GM23248 (cell line): ENCODE data around the gene ATXN3. TPM values are rescaled to one million over a fixed set of nuclear protein-coding genes. Genes with fewer than 3 reads are reported as not detected.

Source experiments
- DNase-seq: peaks from one replicate; pipeline ENCODE4 v3.0.0-alpha.2; 2015
- H2AFZ ChIP-seq: fragments of 200-600 bp; sonication (generic); 2 replicates; pipeline ENCODE4 v1.6.1; 2016; ENCODE audit warnings: antibody characterized with exemption
- H3F3A ChIP-seq: fragments of 200-600 bp; sonication (generic); 2 replicates; pipeline ENCODE4 v1.6.1; 2016; ENCODE audit warnings: mild to moderate bottlenecking, antibody characterized with exemption, mixed run types; ENCODE audit not compliant: insufficient read depth
- H3K27ac ChIP-seq: fragments of 200-600 bp; sonication (generic); 2 replicates; pipeline ENCODE4 v1.5.1; 2016; ENCODE audit warnings: mild to moderate bottlenecking
- H3K27me3 ChIP-seq: fragments of 200-600 bp; sonication (generic); replicated peaks from 2 replicates; pipeline ENCODE4 v1.6.1; 2016; ENCODE audit warnings: mild to moderate bottlenecking; ENCODE audit not compliant: insufficient read depth
- H3K36me3 ChIP-seq: fragments of 200-600 bp; sonication (generic); 2 replicates; pipeline ENCODE4 v1.6.1; 2016; ENCODE audit warnings: low read depth, mild to moderate bottlenecking
- H3K4me1 ChIP-seq: fragments of 200-600 bp; sonication (generic); 2 replicates; pipeline ENCODE4 v1.6.1; 2016; ENCODE audit warnings: mild to moderate bottlenecking; ENCODE audit not compliant: insufficient read depth
- H3K4me2 ChIP-seq: fragments of 200-600 bp; sonication (generic); one replicate; pipeline ENCODE4 v1.6.1; 2016; ENCODE audit warnings: mild to moderate bottlenecking; ENCODE audit not compliant: unreplicated experiment
- H3K4me3 ChIP-seq: fragments of 200-600 bp; sonication (generic); 2 replicates; pipeline ENCODE4 v1.5.1; 2016; ENCODE audit warnings: mild to moderate bottlenecking
- H3K79me2 ChIP-seq: fragments of 200-600 bp; sonication (generic); 2 replicates; pipeline ENCODE4 v1.6.1; 2016; ENCODE audit warnings: mild to moderate bottlenecking; ENCODE audit not compliant: insufficient read depth
- H3K9ac ChIP-seq: fragments of 200-600 bp; sonication (generic); 2 replicates; pipeline ENCODE4 v1.6.1; 2016; ENCODE audit warnings: mild to moderate bottlenecking
- H3K9me2 ChIP-seq: fragments of 200-600 bp; sonication (generic); 2 replicates; pipeline ENCODE4 v1.6.1; 2016; ENCODE audit warnings: mixed run types, mild to moderate bottlenecking, moderate library complexity; ENCODE audit not compliant: insufficient read depth
- H3K9me3 ChIP-seq: fragments of 200-600 bp; sonication (generic); one replicate; pipeline ENCODE4 v1.6.1; 2017; ENCODE audit warnings: low read depth
- H4K20me1 ChIP-seq: fragments of 200-600 bp; sonication (generic); 2 replicates; pipeline ENCODE4 v1.6.0; 2016; ENCODE audit not compliant: insufficient read depth
- EZH2 ChIP-seq: fragments of 200-600 bp; sonication (generic); IDR thresholded peaks from 2 replicates; pipeline ENCODE4 v1.6.1; 2018; ENCODE audit warnings: antibody characterized with exemption, mild to moderate bottlenecking; ENCODE audit not compliant: insufficient read depth, poor library complexity, severe bottlenecking
- EZH2phosphoT487 ChIP-seq: fragments of 200-600 bp; sonication (generic); IDR thresholded peaks from 2 replicates; pipeline ENCODE4 v1.6.1; 2018; ENCODE audit warnings: antibody characterized with exemption, moderate library complexity, mild to moderate bottlenecking, low read depth; ENCODE audit not compliant: insufficient read depth
- WGBS, 2 experiments: methylation state at CpG; one replicate each; pipeline ENCODE4 v1.1.6; 2015 to 2017; ENCODE audit warnings: low lambda C conversion rate in 2 of 2, low coverage in 1 of 2; ENCODE audit errors: missing lambda C conversion rate in 2 of 2; 5-methylcytosine and 5-hydroxymethylcytosine counted together
- in situ Hi-C: fragments of 300-500 bp; cut with MboI; formaldehyde crosslinking; loops from 2 replicates; pipeline ENCODE4 v1.15.0; 2020
- polyA plus RNA-seq: library from polyadenylated mRNA; unstranded; fragments of >200 nt; fragmentation: Nextera tagmentation; extraction: Ambion mirVana; gene quantifications from 2 replicates; pipeline ENCODE4 v1.2.1, GENCODE V29; 2016
- total RNA-seq: library from RNA; depleted of rRNA; stranded (reverse); fragments of >200 nt; shearing (Covaris generic); gene quantifications from 2 replicates; pipeline ENCODE4 v1.2.3, GENCODE V29; 2014

The ATXN3 gene
- total and polyA plus RNA-seq, 2 experiments from 2014 or later: 25.9 to 35.7 TPM

DNA sequence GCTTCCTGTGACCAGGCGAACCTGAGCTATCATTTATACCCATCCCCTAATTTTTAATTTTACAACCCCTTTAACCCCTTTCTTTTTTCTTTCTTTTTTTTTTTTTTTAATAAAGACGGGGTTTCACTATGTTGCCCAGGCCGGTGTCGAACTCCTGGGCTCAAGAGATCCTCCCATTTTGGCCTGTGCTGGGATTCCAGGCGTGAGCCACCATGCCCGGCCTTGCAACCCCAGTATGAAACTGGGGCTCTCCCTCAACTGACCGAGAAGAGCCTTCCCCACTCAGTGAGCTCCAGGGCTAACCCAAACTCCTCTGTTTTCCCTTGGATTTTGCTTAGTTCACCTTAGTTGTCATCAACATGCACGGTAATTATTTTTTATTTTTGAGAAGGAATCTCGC, 16.4 kb upstream of the ATXN3 start:
- Histone ChIP-seq H2AFZ (peak overlapping the region; percentile 93), H3K36me3 (peaks cover 25% of the 10 kb centered on the region; the same call in 1 of the 2 replicates), H3K4me1 (peaks cover 18% of the 10 kb centered on the region), H3K27me3 (no peaks in the 10 kb centered on the region), H3K9me3 (no peaks in the 10 kb centered on the region), H3K4me2 (peak overlapping the region; percentile 87), H3K79me2 (peaks cover 88% of the 10 kb centered on the region), H4K20me1 (no peaks in the 10 kb centered on the region), H3K27ac (peak overlapping the region; percentile 87), H3K4me3 (peak overlapping the region; percentile 97), H3F3A (0 out of 2 replicates have a peak, but pooled peaks cover 3% of the 10 kb centered on the region), H3K9ac (peak overlapping the region; percentile 96), H3K9me2 (no peaks in the 10 kb centered on the region)
- DNase-seq: peak; percentile 53
- 25 to 26% methylated on average over 9 of the region's 9 CpGs for WGBS, 2 experiments
- TF ChIP-seq EZH2: no peak
- TF ChIP-seq EZH2phosphoT487: no peak
- in situ Hi-C loops: no loop called here

DNA sequence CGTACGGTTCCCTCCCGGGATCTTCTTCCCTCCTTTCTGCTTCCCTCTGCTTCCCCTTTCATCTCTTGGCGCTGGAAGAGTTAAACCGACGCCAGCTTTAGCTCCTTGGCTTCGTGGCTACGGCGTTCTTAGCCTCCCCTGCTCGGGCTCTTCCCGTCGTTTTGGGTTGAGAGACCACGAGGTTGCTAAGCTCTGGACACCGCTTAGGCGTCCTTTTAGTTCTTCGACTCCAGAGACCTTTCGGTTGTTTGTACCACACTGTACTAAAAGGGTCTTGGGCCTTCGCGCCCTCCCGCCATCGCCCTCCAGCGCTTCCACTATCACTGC, 15.9 kb upstream of the ATXN3 start:
- peak overlapping the region; percentile 93 for H2AFZ ChIP-seq
- TF ChIP-seq EZH2phosphoT487 (no peak), EZH2 (no peak)
- H3K9me2 ChIP-seq: no peaks in the 10 kb centered on the region
- no peaks in the 10 kb centered on the region for H3K27me3 ChIP-seq
- peak overlapping the region; percentile 87 for H3K27ac ChIP-seq
- DNase-seq: peak; percentile 66
- H3K36me3 ChIP-seq: peaks cover 25% of the 10 kb centered on the region; the same call in 1 of the 2 replicates
- H3K79me2 ChIP-seq: peaks cover 89% of the 10 kb centered on the region
- 2% methylated on average over 22 of the region's 22 CpGs for WGBS, 2 experiments
- no peaks in the 10 kb centered on the region for H4K20me1 ChIP-seq
- peaks cover 18% of the 10 kb centered on the region for H3K4me1 ChIP-seq
- H3K9ac ChIP-seq: peak overlapping the region; percentile 96
- in situ Hi-C loops: no loop called here
- H3F3A ChIP-seq: 0 out of 2 replicates have a peak, but pooled peaks cover 3% of the 10 kb centered on the region
- no peaks in the 10 kb centered on the region for H3K9me3 ChIP-seq
- H3K4me2 ChIP-seq: peak overlapping the region; percentile 87
- peak overlapping the region; percentile 97 for H3K4me3 ChIP-seq

DNA sequence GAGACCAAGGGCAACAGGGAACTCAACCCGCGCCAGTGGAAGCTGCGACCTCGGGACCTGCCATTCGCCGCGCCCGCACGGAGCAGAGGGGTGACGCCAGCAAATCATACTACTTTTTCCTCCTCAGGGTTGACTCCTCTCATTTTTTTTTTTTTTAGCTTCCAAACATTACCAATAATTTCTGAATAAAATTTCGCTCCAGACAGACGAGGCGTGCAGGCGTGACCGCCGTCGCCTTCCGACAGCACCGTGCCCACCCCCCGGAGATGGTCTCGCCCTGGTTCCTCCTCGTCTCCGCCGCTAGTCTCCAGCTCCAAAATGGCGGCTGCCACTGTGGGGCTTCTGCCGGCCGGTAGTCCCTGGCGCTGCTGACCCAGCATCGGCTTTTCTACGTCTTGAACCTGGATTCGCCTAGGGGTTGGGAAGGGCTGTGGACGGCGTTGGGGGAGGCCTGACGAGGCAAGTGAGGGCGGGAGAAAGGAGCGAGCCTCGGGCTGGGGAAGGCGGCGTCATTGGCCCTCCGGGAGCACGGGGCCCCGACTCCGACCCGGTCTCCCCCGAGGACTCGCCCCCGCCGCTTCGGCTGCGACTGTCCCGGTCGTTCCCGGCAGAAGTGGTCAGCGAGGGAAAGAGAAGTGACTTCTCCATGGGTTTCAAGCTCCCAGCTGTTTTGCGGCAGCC, 15.4 kb upstream of the ATXN3 start, which contains the start of the genes CPSF2 and NDUFB1:
CPSF2 (plus strand) TSS at position 300 of the 681 bp plus-strand sequence. CDS start 9,016 bp downstream, outside the sequence.
NDUFB1 (minus strand) TSS at position 37 of the 681 bp plus-strand sequence. CDS start 4,069 bp downstream, outside the sequence.
- Histone ChIP-seq H3K9me2 (no peaks in the 10 kb centered on the region), H3K4me3 (peak within 1 kb of the TSS; percentile 97), H3K36me3 (peaks cover 24% of the 10 kb centered on the region; the same call in 1 of the 2 replicates), H4K20me1 (no peaks in the 10 kb centered on the region), H3K9me3 (no peaks in the 10 kb centered on the region), H3K79me2 (peaks cover 86% of the 10 kb centered on the region), H3K4me2 (peak within 1 kb of the TSS; percentile 87), H3K27me3 (no peaks in the 10 kb centered on the region), H3K9ac (peak within 1 kb of the TSS; percentile 96), H3K4me1 (peaks cover 18% of the 10 kb centered on the region), H3F3A (peaks cover 8% of the 10 kb centered on the region; the same call in 1 of the 2 replicates), H3K27ac (peak within 1 kb of the TSS; percentile 87), H2AFZ (peak within 1 kb of the TSS; percentile 93)
- 0 to 1% methylated on average over 42 to 53 of the region's 55 CpGs for WGBS, 2 experiments
- peak; percentile 93 for DNase-seq
- in situ Hi-C loops: no loop called here
- no peak for TF ChIP-seq EZH2
- no peak for TF ChIP-seq EZH2phosphoT487

DNA sequence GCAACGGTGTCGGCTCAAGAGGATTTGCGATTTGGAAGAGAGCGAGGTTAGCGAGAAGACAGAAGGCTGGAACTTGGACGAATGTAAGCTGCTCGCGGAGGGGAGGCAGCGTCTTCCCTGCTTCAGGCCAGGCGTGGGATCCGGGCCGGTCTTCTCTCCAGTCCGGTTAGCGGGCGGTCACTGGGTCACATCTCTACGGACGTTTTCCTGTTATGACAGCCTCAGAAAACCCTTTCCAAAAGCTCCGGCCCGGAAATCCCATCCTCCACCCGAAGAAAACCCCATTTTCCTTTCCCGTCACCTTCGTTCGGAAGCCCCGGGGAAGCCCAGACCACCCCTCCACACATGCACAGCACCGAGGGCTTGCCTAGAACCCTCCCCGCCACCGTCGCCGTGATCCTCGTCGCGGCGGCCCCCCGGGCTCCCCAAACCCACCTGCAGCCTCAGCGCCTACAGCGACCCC, 14.9 kb upstream of the ATXN3 start:
- Histone ChIP-seq H3K9ac (peak overlapping the region; percentile 96), H4K20me1 (no peaks in the 10 kb centered on the region), H3K4me1 (peaks cover 18% of the 10 kb centered on the region), H3F3A (peaks cover 11% of the 10 kb centered on the region; the same call in 1 of the 2 replicates), H3K9me3 (no peaks in the 10 kb centered on the region), H3K36me3 (peaks cover 24% of the 10 kb centered on the region; the same call in 1 of the 2 replicates), H3K9me2 (no peaks in the 10 kb centered on the region), H3K4me2 (peak overlapping the region; percentile 87), H3K27me3 (no peaks in the 10 kb centered on the region), H3K4me3 (peak overlapping the region; percentile 97), H3K27ac (peak overlapping the region; percentile 87), H3K79me2 (peaks cover 81% of the 10 kb centered on the region), H2AFZ (peak overlapping the region; percentile 93)
- in situ Hi-C loops: no loop called here
- TF ChIP-seq EZH2phosphoT487: no peak
- TF ChIP-seq EZH2: no peak
- WGBS, 2 experiments: 1% methylated on average over 36 of the region's 36 CpGs
- DNase-seq: peak; percentile 71
